Measurements from ENCODE around the gene SLC29A2.

GRCh38 chr11:66347425-66348276 lies 23.9 kb downstream of the SLC29A2 start, which contains the start of gene B4GAT1:
- TF ChIP-seq ESRRG (CRISPR knock-in tag; IDR thresholded peaks at IDR 0.05) (no peak), ISL1 (CRISPR knock-in tag; IDR thresholded peaks at IDR 0.05) (no peak)
